ENCODE measurements around the gene OTUB1. TPM values are rescaled to one million over a fixed set of nuclear protein-coding genes. Genes with fewer than 3 reads are reported as not detected.
A peak's percentile ranks its signal among the peaks of the same experiment; 100 is the strongest.

The OTUB1 gene
- total and polyA plus RNA-seq, 8 donors = 33.6 to 161 (median 53.3) TPM

DNA sequence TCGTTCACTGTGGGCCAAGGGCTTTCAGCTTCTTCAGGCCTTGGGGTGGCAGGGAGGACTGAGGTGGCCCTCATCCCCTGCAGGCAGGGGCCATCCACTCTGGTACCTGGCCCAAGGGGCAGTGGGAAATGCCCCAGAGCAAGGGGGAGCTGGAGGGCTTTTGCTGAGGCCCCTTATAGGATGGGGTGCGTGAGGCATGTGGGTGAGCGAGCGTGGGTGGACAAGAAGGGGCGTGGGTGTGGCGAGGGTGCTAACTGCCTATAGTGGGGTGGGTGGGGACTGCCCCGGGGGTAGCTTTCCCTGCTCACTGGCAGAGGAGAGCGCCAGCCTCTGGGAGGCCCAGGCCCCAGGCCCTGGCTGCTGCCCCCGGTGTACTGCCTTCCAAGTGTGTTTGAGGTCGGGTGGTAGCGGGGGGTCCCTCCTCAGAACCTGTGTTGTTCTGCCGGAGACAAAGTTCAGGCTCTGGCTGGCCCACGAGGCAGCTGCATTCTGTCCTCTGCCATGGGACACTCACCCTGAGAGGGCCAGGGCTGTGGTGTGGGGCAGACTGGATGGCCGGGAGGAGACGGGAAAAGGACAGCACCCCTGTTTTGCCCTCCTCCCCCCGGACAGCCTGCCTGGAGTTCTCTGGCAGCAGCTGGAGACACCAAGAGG, 52.9 kb downstream of the OTUB1 start:
- Histone ChIP-seq H3K27ac (no peak overlapping the region), H3K4me3 (no peak overlapping the region), H3K36me3 (no peaks in the 10 kb centered on the region), H3K9me3 (no peaks in the 10 kb centered on the region), H3K4me1 (peaks cover 14 to 28% (median 19%) of the 10 kb centered on the region in 4 donors), H3K27me3 (peaks cover 0 to 54% (median 29%) of the 10 kb centered on the region in 3 donors)
- 78 to 87% (median 82%) methylated on average over 11 to 16 of the region's 16 CpGs for WGBS, 5 donors
- intact Hi-C loops (cut with DNase I; ENCODE audit: low total_unique reads) = no loop called here
- no peak for TF ChIP-seq EP300 (IDR thresholded peaks at IDR 0.05)
- no peak for TF ChIP-seq POLR2AphosphoS5 (IDR thresholded peaks at IDR 0.05)
- TF ChIP-seq, protein P1, sequence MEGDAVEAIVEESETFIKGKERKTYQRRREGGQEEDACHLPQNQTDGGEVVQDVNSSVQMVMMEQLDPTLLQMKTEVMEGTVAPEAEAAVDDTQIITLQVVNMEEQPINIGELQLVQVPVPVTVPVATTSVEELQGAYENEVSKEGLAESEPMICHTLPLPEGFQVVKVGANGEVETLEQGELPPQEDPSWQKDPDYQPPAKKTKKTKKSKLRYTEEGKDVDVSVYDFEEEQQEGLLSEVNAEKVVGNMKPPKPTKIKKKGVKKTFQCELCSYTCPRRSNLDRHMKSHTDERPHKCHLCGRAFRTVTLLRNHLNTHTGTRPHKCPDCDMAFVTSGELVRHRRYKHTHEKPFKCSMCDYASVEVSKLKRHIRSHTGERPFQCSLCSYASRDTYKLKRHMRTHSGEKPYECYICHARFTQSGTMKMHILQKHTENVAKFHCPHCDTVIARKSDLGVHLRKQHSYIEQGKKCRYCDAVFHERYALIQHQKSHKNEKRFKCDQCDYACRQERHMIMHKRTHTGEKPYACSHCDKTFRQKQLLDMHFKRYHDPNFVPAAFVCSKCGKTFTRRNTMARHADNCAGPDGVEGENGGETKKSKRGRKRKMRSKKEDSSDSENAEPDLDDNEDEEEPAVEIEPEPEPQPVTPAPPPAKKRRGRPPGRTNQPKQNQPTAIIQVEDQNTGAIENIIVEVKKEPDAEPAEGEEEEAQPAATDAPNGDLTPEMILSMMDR (IDR thresholded peaks at IDR 0.05) = no peak
- TF ChIP-seq POLR2A (IDR thresholded peaks at IDR 0.05) = no peak
- DNase-seq = no peak

DNA sequence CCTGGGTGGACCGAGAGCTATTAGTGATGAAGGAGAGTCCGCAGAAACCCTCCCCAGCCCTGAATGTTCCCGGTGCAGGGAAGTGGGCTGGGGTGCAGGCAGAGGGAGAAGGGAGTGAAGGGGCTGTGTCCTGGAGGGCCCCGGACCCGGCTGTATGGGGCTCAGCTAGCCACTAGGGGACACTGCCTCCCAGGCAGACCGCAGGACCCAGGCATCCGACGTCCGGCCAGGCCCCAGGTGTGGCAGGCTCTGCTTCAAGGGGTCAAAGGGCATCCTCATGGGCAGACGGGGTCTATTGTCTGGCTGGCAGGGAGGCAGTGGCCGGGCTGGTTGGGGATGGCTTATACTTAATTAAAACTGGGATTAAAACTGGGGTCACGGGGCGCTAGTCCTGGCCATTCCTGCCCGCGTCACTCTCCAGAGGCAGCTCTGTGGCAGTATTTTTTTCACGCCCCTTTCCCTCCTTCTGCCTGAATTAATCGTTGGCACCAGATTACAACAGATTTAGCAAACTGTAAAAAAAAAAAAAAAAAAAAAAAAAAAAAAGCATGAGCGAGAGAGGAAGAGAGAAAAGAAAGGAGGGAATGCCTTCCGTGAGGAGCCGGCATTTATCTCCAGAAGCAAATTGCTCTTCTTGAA, 54.6 kb downstream of the OTUB1 start:
- H3K4me3 ChIP-seq = no peak overlapping the region
- H3K4me1 ChIP-seq = peaks cover 11 to 24% (median 15%) of the 10 kb centered on the region in 4 donors
- TF ChIP-seq POLR2A (IDR thresholded peaks at IDR 0.05) (no peak), EP300 (IDR thresholded peaks at IDR 0.05) (no peak), POLR2AphosphoS5 (IDR thresholded peaks at IDR 0.05) (no peak)
- TF ChIP-seq, protein P1 (IDR thresholded peaks at IDR 0.05) = peak in 2 of 7 experiments; percentile 12 to 22
- 53 to 64% (median 59%) methylated on average over 15 to 20 of the region's 20 CpGs for WGBS, 5 donors
- peak in 1 of 2 donors; percentile 59 for DNase-seq
- H3K27me3 ChIP-seq = peaks cover 0 to 38% (median 16%) of the 10 kb centered on the region in 3 donors
- H3K36me3 ChIP-seq = no peaks in the 10 kb centered on the region
- intact Hi-C loops (cut with DNase I; ENCODE audit: low total_unique reads) = no loop called here
- H3K27ac ChIP-seq = no peak overlapping the region
- no peaks in the 10 kb centered on the region for H3K9me3 ChIP-seq

DNA sequence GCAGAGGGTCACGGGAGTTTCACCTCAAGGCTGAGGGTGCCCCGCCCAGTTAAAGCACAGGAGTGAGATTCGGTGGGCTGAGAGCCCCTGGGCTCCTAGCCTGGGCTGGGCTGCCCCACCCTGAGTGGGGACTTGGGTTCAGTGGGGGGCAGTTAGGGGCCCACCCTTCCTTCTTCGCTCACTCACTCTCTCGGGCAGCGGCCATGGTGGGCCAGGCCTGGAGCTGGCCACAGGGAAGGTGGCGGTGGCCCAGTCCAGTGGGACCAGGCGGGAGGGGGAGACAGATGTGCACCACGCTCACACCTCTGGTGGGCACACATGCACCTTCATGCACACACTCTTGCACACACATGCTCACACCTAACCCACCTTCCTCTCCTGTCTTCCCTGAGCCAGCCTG, 55.6 kb downstream of the OTUB1 start:
- no peak overlapping the region for H3K27ac ChIP-seq
- peaks cover 0 to 28% (median 6%) of the 10 kb centered on the region in 3 donors for H3K27me3 ChIP-seq
- intact Hi-C loops (cut with DNase I; ENCODE audit: low total_unique reads) = no loop called here
- H3K9me3 ChIP-seq = no peaks in the 10 kb centered on the region
- H3K4me1 ChIP-seq = peaks cover under 1 to 13% (median 5%) of the 10 kb centered on the region in 4 donors
- no peak for DNase-seq
- H3K36me3 ChIP-seq = no peaks in the 10 kb centered on the region
- no peak for TF ChIP-seq EP300 (IDR thresholded peaks at IDR 0.05)
- no peak for TF ChIP-seq POLR2A (IDR thresholded peaks at IDR 0.05)
- TF ChIP-seq, protein P1 (IDR thresholded peaks at IDR 0.05) = no peak
- no peak for TF ChIP-seq POLR2AphosphoS5 (IDR thresholded peaks at IDR 0.05)
- no peak overlapping the region for H3K4me3 ChIP-seq
- WGBS, 5 donors = 81 to 95% (median 92%) methylated on average over 5 to 9 of the region's 9 CpGs

DNA sequence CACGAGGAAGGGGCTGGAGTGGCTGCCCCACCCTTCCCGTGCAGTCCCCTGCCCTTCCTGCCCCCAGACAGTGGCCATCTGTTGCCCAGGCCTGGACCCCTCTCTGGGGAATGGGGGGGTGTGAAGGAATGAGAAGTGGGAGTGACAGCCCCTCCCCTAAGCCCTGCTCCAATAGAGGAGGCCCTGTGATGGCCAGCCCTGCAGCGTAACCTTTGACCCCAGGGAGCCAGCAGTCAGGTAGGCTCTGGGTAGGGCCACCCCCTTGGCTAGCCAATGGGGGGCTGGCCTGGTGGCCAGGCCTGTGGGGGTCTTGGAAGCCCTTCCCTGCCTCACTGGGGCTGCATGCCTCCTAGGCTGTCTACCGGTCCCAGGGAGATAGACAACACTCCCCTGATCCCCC, 56.1 kb downstream of the OTUB1 start:
- H3K27me3 ChIP-seq = peaks cover 0 to 23% (median 1%) of the 10 kb centered on the region in 3 donors
- intact Hi-C loops (cut with DNase I; ENCODE audit: low total_unique reads) = no loop called here
- no peak for DNase-seq

More for the DNA sequence above, 56.1 kb downstream of the OTUB1 start:
- H3K9me3 ChIP-seq = no peaks in the 10 kb centered on the region
- H3K27ac ChIP-seq = no peak overlapping the region
- H3K4me3 ChIP-seq = no peak overlapping the region
- WGBS, 5 donors = 69 to 86% (median 85%) methylated on average over 3 to 4 of the region's 4 CpGs
- no peaks in the 10 kb centered on the region for H3K36me3 ChIP-seq
- H3K4me1 ChIP-seq = peaks cover 0 to 9% (median under 1%) of the 10 kb centered on the region in 4 donors
- no peak for TF ChIP-seq POLR2AphosphoS5 (IDR thresholded peaks at IDR 0.05)
- TF ChIP-seq, protein P1 (IDR thresholded peaks at IDR 0.05) = no peak
